CD4-positive, alpha-beta T cell treated with Interleukin-15 for 1 hour (primary cell): ENCODE results near the gene AP4E1.
"Not testable (repeated sequence)": the region's sequence is repeated elsewhere in the genome, so short reads cannot be mapped to it uniquely, and the experiment has no call there.

Experiments
- DNase-seq: peaks from one replicate; pipeline ENCODE4 v3.0.0-alpha.2; 2020

Gene AP4E1

GRCh38 chr15:50908209-50909009, at the start of gene AP4E1:
Gene AP4E1, plus strand, starts transcription at chr15:50908683. Its CDS starts 96 bp downstream, at chr15:50908779.
- peak; percentile 93 for DNase-seq

- no peak for DNase-seq
Observed at GRCh38 chr15:50860824-50861223, 47.7 kb upstream of the AP4E1 start.

GRCh38 chr15:50862553-50862952, 45.9 kb upstream of the AP4E1 start:
- DNase-seq = no peak

GRCh38 chr15:50864873-50865272, 43.6 kb upstream of the AP4E1 start:
- DNase-seq = no peak

GRCh38 chr15:50865515-50866353, 42.7 kb upstream of the AP4E1 start:
- no peak for DNase-seq

- no peak for DNase-seq
Observed at GRCh38 chr15:50871832-50872231, 36.7 kb upstream of the AP4E1 start.

- no peak for DNase-seq
Observed at GRCh38 chr15:50872832-50873426, 35.6 kb upstream of the AP4E1 start.

- DNase-seq = no peak
Observed at GRCh38 chr15:50873935-50874361, 34.5 kb upstream of the AP4E1 start.

GRCh38 chr15:50875238-50875637, 33.2 kb upstream of the AP4E1 start:
- DNase-seq = not testable (repeated sequence)

- DNase-seq = no peak
Observed at GRCh38 chr15:50876260-50876988, 32.1 kb upstream of the AP4E1 start.

- DNase-seq = peak; percentile 55
Observed at GRCh38 chr15:50876989-50877360, 31.5 kb upstream of the AP4E1 start.

GRCh38 chr15:50879016-50879617, 29.4 kb upstream of the AP4E1 start:
- DNase-seq = no peak

- no peak for DNase-seq
Observed at GRCh38 chr15:50880206-50880605, 28.3 kb upstream of the AP4E1 start.

- DNase-seq = no peak
Observed at GRCh38 chr15:50880651-50881114, 27.8 kb upstream of the AP4E1 start.

GRCh38 chr15:50881121-50882048, 27.1 kb upstream of the AP4E1 start:
- no peak for DNase-seq

- peak; percentile 23 for DNase-seq
Observed at GRCh38 chr15:50883903-50884302, 24.6 kb upstream of the AP4E1 start.

- DNase-seq = no peak
Observed at GRCh38 chr15:50884540-50884939, 23.9 kb upstream of the AP4E1 start.

GRCh38 chr15:50886139-50886467, 22.4 kb upstream of the AP4E1 start:
- no peak for DNase-seq

GRCh38 chr15:50886611-50887345, 21.7 kb upstream of the AP4E1 start:
- DNase-seq = no peak

- no peak for DNase-seq
Observed at GRCh38 chr15:50888054-50888453, 20.4 kb upstream of the AP4E1 start.

GRCh38 chr15:50889589-50889988, 18.9 kb upstream of the AP4E1 start:
- no peak for DNase-seq
